SW480 (cell line): ENCODE measurements around the gene TRMT112.

ENCODE experiments used
- DNase-seq: peaks from one replicate; pipeline ENCODE4 v3.0.0-alpha.2; 2016; ENCODE audit warnings: low spot score

Gene TRMT112

GRCh38 chr11:64291752-64292459, 25.5 kb downstream of the TRMT112 start:
- DNase-seq = no peak

GRCh38 chr11:64291262-64291751, 26.1 kb downstream of the TRMT112 start, which contains the start of gene KCNK4:
TSS of gene KCNK4 (plus strand) at chr11:64291302. CDS start at chr11:64293019, 1,717 bp downstream.
- no peak for DNase-seq

GRCh38 chr11:64290352-64291261, 26.8 kb downstream of the TRMT112 start:
- DNase-seq = no peak

GRCh38 chr11:64289002-64289564, 28.3 kb downstream of the TRMT112 start:
- DNase-seq = no peak

GRCh38 chr11:64288353-64288750, 29.0 kb downstream of the TRMT112 start:
- DNase-seq = no peak

- no peak for DNase-seq
Measured at GRCh38 chr11:64287676-64288352, 29.5 kb downstream of the TRMT112 start.

GRCh38 chr11:64286801-64287159, 30.6 kb downstream of the TRMT112 start:
- no peak for DNase-seq

GRCh38 chr11:64285885-64286800, 31.2 kb downstream of the TRMT112 start:
- DNase-seq = peak; percentile 77

GRCh38 chr11:64284962-64285884, 32.1 kb downstream of the TRMT112 start, which contains the start of gene GPR137:
TSS of gene GPR137 (plus strand) at chr11:64285848. CDS start at chr11:64286525, 677 bp downstream.
- peak; percentile 63 for DNase-seq

GRCh38 chr11:64284048-64284961, 33.1 kb downstream of the TRMT112 start, which contains the start of gene BAD:
TSS of gene BAD (minus strand) at chr11:64284665. CDS start at chr11:64284368, 297 bp downstream.
- peak; percentile 89 for DNase-seq

GRCh38 chr11:64283092-64283491, 34.3 kb downstream of the TRMT112 start:
- DNase-seq = no peak

GRCh38 chr11:64281957-64282770, 35.2 kb downstream of the TRMT112 start:
- no peak for DNase-seq

GRCh38 chr11:64278576-64279190, 38.7 kb downstream of the TRMT112 start:
- no peak for DNase-seq

- DNase-seq = peak; percentile 93
Measured at GRCh38 chr11:64276653-64277431, 40.5 kb downstream of the TRMT112 start.

GRCh38 chr11:64275841-64276240, 41.5 kb downstream of the TRMT112 start:
- no peak for DNase-seq
